Measurements from ENCODE around the gene PIR.
A peak's percentile ranks its signal among the peaks of the same experiment; 100 is the strongest.

PIR gene

GRCh38 chrX:15425024-15425423, 68.1 kb downstream of the PIR start:
- no peak overlapping the region for H3K27ac Mint-ChIP-seq
- DNase-seq = no peak
- H3K36me3 Mint-ChIP-seq = peaks cover 0 to 3% of the 10 kb centered on the region in 2 donors
- no peak overlapping the region for H3K4me3 Mint-ChIP-seq
- no peak for ATAC-seq (replicated peaks)
- no peaks in the 10 kb centered on the region for H3K9me3 Mint-ChIP-seq
- H3K4me1 Mint-ChIP-seq = no peaks in the 10 kb centered on the region
- peaks cover 0 to 12% of the 10 kb centered on the region in 2 donors for H3K27me3 Mint-ChIP-seq

GRCh38 chrX:15418707-15419181, 74.4 kb downstream of the PIR start:
- Mint-ChIP-seq H3K27me3 (peaks cover 0 to 11% of the 10 kb centered on the region in 2 donors), H3K9me3 (peaks cover 0 to 3% of the 10 kb centered on the region in 2 donors), H3K4me3 (no peak overlapping the region), H3K27ac (no peak overlapping the region), H3K36me3 (peaks cover 0 to 3% of the 10 kb centered on the region in 2 donors), H3K4me1 (no peaks in the 10 kb centered on the region)
- ATAC-seq (replicated peaks) = no peak
- no peak for DNase-seq

GRCh38 chrX:15418041-15418706, 75.0 kb downstream of the PIR start:
- H3K36me3 Mint-ChIP-seq = no peaks in the 10 kb centered on the region
- DNase-seq = no peak
- no peak for ATAC-seq (replicated peaks)
- H3K4me3 Mint-ChIP-seq = no peak overlapping the region
- H3K4me1 Mint-ChIP-seq = no peaks in the 10 kb centered on the region
- no peak overlapping the region for H3K27ac Mint-ChIP-seq
- peaks cover 0 to 13% of the 10 kb centered on the region in 2 donors for H3K27me3 Mint-ChIP-seq
- peaks cover 0 to 3% of the 10 kb centered on the region in 2 donors for H3K9me3 Mint-ChIP-seq

- Mint-ChIP-seq H3K27me3 (peaks cover 6 to 18% of the 10 kb centered on the region in 2 donors), H3K36me3 (no peaks in the 10 kb centered on the region), H3K4me3 (no peak overlapping the region), H3K9me3 (peaks cover 0 to 3% of the 10 kb centered on the region in 2 donors), H3K27ac (no peak overlapping the region), H3K4me1 (no peaks in the 10 kb centered on the region)
- no peak for ATAC-seq (replicated peaks)
- no peak for DNase-seq
Observed at GRCh38 chrX:15416133-15416993, 76.8 kb downstream of the PIR start.

GRCh38 chrX:15413101-15413500, 80.0 kb downstream of the PIR start:
- H3K27me3 Mint-ChIP-seq = peaks cover 6 to 25% of the 10 kb centered on the region in 2 donors
- H3K4me3 Mint-ChIP-seq = no peak overlapping the region
- H3K27ac Mint-ChIP-seq = no peak overlapping the region
- peaks cover 0 to 2% of the 10 kb centered on the region in 2 donors for H3K36me3 Mint-ChIP-seq
- peaks cover 0 to 3% of the 10 kb centered on the region in 2 donors for H3K9me3 Mint-ChIP-seq
- no peaks in the 10 kb centered on the region for H3K4me1 Mint-ChIP-seq
- ATAC-seq (replicated peaks) (no peak), DNase-seq (no peak)

- no peak overlapping the region for H3K27ac Mint-ChIP-seq
- no peaks in the 10 kb centered on the region for H3K4me1 Mint-ChIP-seq
- no peak for DNase-seq
- no peaks in the 10 kb centered on the region for H3K9me3 Mint-ChIP-seq
- no peak for ATAC-seq (replicated peaks)
- H3K36me3 Mint-ChIP-seq = peaks cover 0 to 2% of the 10 kb centered on the region in 2 donors
- peaks cover 6 to 25% of the 10 kb centered on the region in 2 donors for H3K27me3 Mint-ChIP-seq
- no peak overlapping the region for H3K4me3 Mint-ChIP-seq
Observed at GRCh38 chrX:15410947-15411346, 82.2 kb downstream of the PIR start.

GRCh38 chrX:15410430-15410829, 82.7 kb downstream of the PIR start:
- Mint-ChIP-seq H3K36me3 (peaks cover 0 to 2% of the 10 kb centered on the region in 2 donors), H3K27me3 (peaks cover 6 to 25% of the 10 kb centered on the region in 2 donors), H3K4me1 (no peaks in the 10 kb centered on the region), H3K27ac (no peak overlapping the region), H3K9me3 (no peaks in the 10 kb centered on the region), H3K4me3 (no peak overlapping the region)
- DNase-seq (no peak), ATAC-seq (replicated peaks) (no peak)

GRCh38 chrX:15405846-15406245, 87.3 kb downstream of the PIR start:
- H3K4me3 Mint-ChIP-seq = no peak overlapping the region
- no peak overlapping the region for H3K27ac Mint-ChIP-seq
- ATAC-seq (replicated peaks) = no peak
- DNase-seq = no peak
- peaks cover 0 to 2% of the 10 kb centered on the region in 2 donors for H3K36me3 Mint-ChIP-seq
- H3K27me3 Mint-ChIP-seq = peaks cover 0 to 15% of the 10 kb centered on the region in 2 donors
- H3K4me1 Mint-ChIP-seq = no peaks in the 10 kb centered on the region
- H3K9me3 Mint-ChIP-seq = no peaks in the 10 kb centered on the region

- Mint-ChIP-seq H3K36me3 (peaks cover 0 to 2% of the 10 kb centered on the region in 2 donors), H3K4me1 (no peaks in the 10 kb centered on the region), H3K27me3 (peaks cover 0 to 13% of the 10 kb centered on the region in 2 donors), H3K27ac (no peak overlapping the region), H3K9me3 (no peaks in the 10 kb centered on the region), H3K4me3 (no peak overlapping the region)
- DNase-seq (no peak), ATAC-seq (replicated peaks) (no peak)
Observed at GRCh38 chrX:15404401-15405096, 88.6 kb downstream of the PIR start.

- Mint-ChIP-seq H3K9me3 (no peaks in the 10 kb centered on the region), H3K27me3 (peaks cover 0 to 18% of the 10 kb centered on the region in 2 donors), H3K36me3 (peaks cover 0 to under 1% of the 10 kb centered on the region in 2 donors), H3K27ac (no peak overlapping the region), H3K4me1 (no peaks in the 10 kb centered on the region), H3K4me3 (no peak overlapping the region)
- no peak for DNase-seq
- ATAC-seq (replicated peaks) = no peak
Observed at GRCh38 chrX:15401378-15401777, 91.8 kb downstream of the PIR start.

- H3K27ac Mint-ChIP-seq = no peak overlapping the region
- no peak for ATAC-seq (replicated peaks)
- H3K9me3 Mint-ChIP-seq = no peaks in the 10 kb centered on the region
- peaks cover 0 to 3% of the 10 kb centered on the region in 2 donors for H3K36me3 Mint-ChIP-seq
- H3K27me3 Mint-ChIP-seq = peaks cover 0 to 18% of the 10 kb centered on the region in 2 donors
- no peak for DNase-seq
- H3K4me3 Mint-ChIP-seq = no peak overlapping the region
- H3K4me1 Mint-ChIP-seq = no peaks in the 10 kb centered on the region
Observed at GRCh38 chrX:15399962-15400391, 93.2 kb downstream of the PIR start.

GRCh38 chrX:15398874-15399273, 94.3 kb downstream of the PIR start:
- Mint-ChIP-seq H3K4me1 (no peaks in the 10 kb centered on the region), H3K27me3 (peaks cover 0 to 9% of the 10 kb centered on the region in 2 donors), H3K36me3 (peaks cover 0 to 3% of the 10 kb centered on the region in 2 donors), H3K4me3 (no peak overlapping the region), H3K27ac (no peak overlapping the region), H3K9me3 (no peaks in the 10 kb centered on the region)
- ATAC-seq (replicated peaks) (peak; percentile 69 to 80), DNase-seq (no peak)

- H3K4me1 Mint-ChIP-seq = no peaks in the 10 kb centered on the region
- peaks cover 0 to 3% of the 10 kb centered on the region in 2 donors for H3K36me3 Mint-ChIP-seq
- ATAC-seq (replicated peaks) (no peak), DNase-seq (no peak)
- peaks cover 0 to 22% of the 10 kb centered on the region in 2 donors for H3K27me3 Mint-ChIP-seq
- H3K4me3 Mint-ChIP-seq = no peak overlapping the region
- no peaks in the 10 kb centered on the region for H3K9me3 Mint-ChIP-seq
- no peak overlapping the region for H3K27ac Mint-ChIP-seq
Observed at GRCh38 chrX:15395789-15396188, 97.3 kb downstream of the PIR start.

GRCh38 chrX:15391850-15392249, 101.3 kb downstream of the PIR start:
- Mint-ChIP-seq H3K36me3 (peaks cover 0 to 3% of the 10 kb centered on the region in 2 donors), H3K4me1 (no peaks in the 10 kb centered on the region), H3K27me3 (peaks cover 0 to 13% of the 10 kb centered on the region in 2 donors), H3K4me3 (no peak overlapping the region), H3K27ac (no peak overlapping the region), H3K9me3 (no peaks in the 10 kb centered on the region)
- no peak for ATAC-seq (replicated peaks)
- no peak for DNase-seq
